Smooth muscle cell (in vitro differentiated cells): ENCODE results near the gene IFI44L. TPM values are rescaled to one million over a fixed set of nuclear protein-coding genes. Genes with fewer than 3 reads are reported as not detected.

ENCODE experiments used
- DNase-seq: peaks from one replicate; lab custom pipeline; 2025; ENCODE audit not compliant: unreplicated experiment; lab: John Stamatoyannopoulos, UW
- H2AFZ ChIP-seq: fragments of 200-600 bp; sonication (generic); 2 replicates; pipeline ENCODE4 v1.6.0; 2016; ENCODE audit warnings: antibody characterized with exemption, low read depth, mild to moderate bottlenecking
- H3F3A ChIP-seq: fragments of 200-600 bp; sonication (generic); 2 replicates; pipeline ENCODE4 v1.6.0; 2017; ENCODE audit warnings: antibody characterized with exemption, low read depth
- H3K27ac ChIP-seq: fragments of 200-600 bp; sonication (generic); 2 replicates; pipeline ENCODE4 v1.5.1; 2016; ENCODE audit warnings: low read depth, mild to moderate bottlenecking
- H3K27me3 ChIP-seq: fragments of 200-600 bp; sonication (generic); 2 replicates; pipeline ENCODE4 v1.6.1; 2016; ENCODE audit warnings: low read depth, mild to moderate bottlenecking
- H3K36me3 ChIP-seq: fragments of 200-600 bp; sonication (generic); 2 replicates; pipeline ENCODE4 v1.5.1; 2016; ENCODE audit warnings: low read depth
- H3K4me1 ChIP-seq: fragments of 200-600 bp; sonication (generic); 2 replicates; pipeline ENCODE4 v1.5.1; 2016; ENCODE audit warnings: low read depth
- H3K4me2 ChIP-seq: fragments of 200-600 bp; sonication (generic); 2 replicates; pipeline ENCODE4 v1.6.0; 2016; ENCODE audit warnings: mild to moderate bottlenecking
- H3K4me3 ChIP-seq: fragments of 200-600 bp; sonication (generic); 2 replicates; pipeline ENCODE4 v1.5.1; 2016; ENCODE audit warnings: mild to moderate bottlenecking
- H3K79me2 ChIP-seq: fragments of 200-600 bp; sonication (generic); 2 replicates; pipeline ENCODE4 v1.6.0; 2016; ENCODE audit warnings: low read depth, mild to moderate bottlenecking
- H3K9ac ChIP-seq: fragments of 200-600 bp; sonication (generic); 2 replicates; pipeline ENCODE4 v1.6.0; 2016; ENCODE audit warnings: low read depth
- H3K9me3 ChIP-seq: fragments of 200-600 bp; sonication (generic); replicated peaks from 2 replicates; pipeline ENCODE4 v1.5.1; 2016; ENCODE audit warnings: low read depth
- H4K20me1 ChIP-seq: fragments of 200-600 bp; sonication (generic); 2 replicates; pipeline ENCODE4 v1.6.0; 2016; ENCODE audit warnings: low read depth
- WGBS: methylation state at CpG from one replicate; pipeline ENCODE4 v1.1.7; 2016; ENCODE audit warnings: low lambda C conversion rate; 5-methylcytosine and 5-hydroxymethylcytosine counted together
- polyA plus RNA-seq: library from polyadenylated mRNA; unstranded; fragments of >200 nt; fragmentation: Nextera tagmentation; extraction: Ambion mirVana; gene quantifications from 2 replicates; pipeline ENCODE4 v1.2.1, GENCODE V29; 2016
- total RNA-seq: library from RNA; depleted of rRNA; stranded (reverse); fragments of >200 nt; gene quantifications from 2 replicates; pipeline ENCODE4 v1.2.3, GENCODE V29; 2014
- TF ChIP-seq, protein P1 (sequence below): fragments of 200-600 bp; sonication (generic); IDR thresholded peaks from 2 replicates; pipeline ENCODE4 v1.5.1; 2017; ENCODE audit warnings: borderline replicate concordance, mild to moderate bottlenecking, antibody characterized with exemption; ENCODE audit not compliant: insufficient read depth, poor library complexity, severe bottlenecking

The IFI44L gene
- total and polyA plus RNA-seq, 2 experiments from 2014 or later: not detected

DNA sequence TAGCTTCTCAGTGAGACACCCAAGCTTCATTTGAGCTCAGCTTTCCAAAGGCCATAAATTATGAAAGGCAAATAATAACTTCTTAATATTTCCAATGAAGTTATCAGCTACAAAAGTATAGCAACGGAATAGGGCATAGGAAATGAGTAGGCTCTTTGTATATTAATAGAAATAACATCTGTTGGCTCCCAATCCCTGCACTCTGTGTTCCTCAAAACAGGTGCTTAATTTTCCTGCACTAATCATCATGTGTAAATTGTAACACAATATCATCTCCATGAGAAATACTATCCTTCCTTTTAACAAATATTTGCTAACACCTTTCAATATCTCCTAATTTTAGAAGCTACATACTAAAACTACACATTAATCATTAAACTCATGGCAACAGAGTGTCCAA, 19.2 kb upstream of the IFI44L start:
- no peak overlapping the region for H3K4me2 ChIP-seq
- no peak overlapping the region for H2AFZ ChIP-seq
- H3K4me3 ChIP-seq: no peak overlapping the region
- no peaks in the 10 kb centered on the region for H3K9me3 ChIP-seq
- H3K9ac ChIP-seq: no peak overlapping the region
- TF ChIP-seq, protein P1, sequence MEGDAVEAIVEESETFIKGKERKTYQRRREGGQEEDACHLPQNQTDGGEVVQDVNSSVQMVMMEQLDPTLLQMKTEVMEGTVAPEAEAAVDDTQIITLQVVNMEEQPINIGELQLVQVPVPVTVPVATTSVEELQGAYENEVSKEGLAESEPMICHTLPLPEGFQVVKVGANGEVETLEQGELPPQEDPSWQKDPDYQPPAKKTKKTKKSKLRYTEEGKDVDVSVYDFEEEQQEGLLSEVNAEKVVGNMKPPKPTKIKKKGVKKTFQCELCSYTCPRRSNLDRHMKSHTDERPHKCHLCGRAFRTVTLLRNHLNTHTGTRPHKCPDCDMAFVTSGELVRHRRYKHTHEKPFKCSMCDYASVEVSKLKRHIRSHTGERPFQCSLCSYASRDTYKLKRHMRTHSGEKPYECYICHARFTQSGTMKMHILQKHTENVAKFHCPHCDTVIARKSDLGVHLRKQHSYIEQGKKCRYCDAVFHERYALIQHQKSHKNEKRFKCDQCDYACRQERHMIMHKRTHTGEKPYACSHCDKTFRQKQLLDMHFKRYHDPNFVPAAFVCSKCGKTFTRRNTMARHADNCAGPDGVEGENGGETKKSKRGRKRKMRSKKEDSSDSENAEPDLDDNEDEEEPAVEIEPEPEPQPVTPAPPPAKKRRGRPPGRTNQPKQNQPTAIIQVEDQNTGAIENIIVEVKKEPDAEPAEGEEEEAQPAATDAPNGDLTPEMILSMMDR: no peak
- no peaks in the 10 kb centered on the region for H3K4me1 ChIP-seq
- no peak for DNase-seq
- 70% methylated on average over 1 of the region's 1 CpG for WGBS
- H3K27ac ChIP-seq: no peak overlapping the region
- H4K20me1 ChIP-seq: no peaks in the 10 kb centered on the region
- H3K27me3 ChIP-seq: no peaks in the 10 kb centered on the region
- no peaks in the 10 kb centered on the region for H3K36me3 ChIP-seq
- no peaks in the 10 kb centered on the region for H3K79me2 ChIP-seq
- no peaks in the 10 kb centered on the region for H3F3A ChIP-seq

GRCh38 chr1:78603206-78603605, 17.0 kb upstream of the IFI44L start:
- TF ChIP-seq, protein P1: no peak
- 87% methylated on average over 1 of the region's 1 CpG for WGBS
- DNase-seq: no peak
- no peaks in the 10 kb centered on the region for H3K27me3 ChIP-seq
- H3F3A ChIP-seq: no peaks in the 10 kb centered on the region
- H4K20me1 ChIP-seq: no peaks in the 10 kb centered on the region
- H3K36me3 ChIP-seq: no peaks in the 10 kb centered on the region
- no peak overlapping the region for H3K4me3 ChIP-seq
- H3K9ac ChIP-seq: no peak overlapping the region
- H3K4me1 ChIP-seq: no peaks in the 10 kb centered on the region
- no peaks in the 10 kb centered on the region for H3K9me3 ChIP-seq
- H3K27ac ChIP-seq: no peak overlapping the region
- H3K79me2 ChIP-seq: no peaks in the 10 kb centered on the region
- no peak overlapping the region for H2AFZ ChIP-seq
- no peak overlapping the region for H3K4me2 ChIP-seq

DNA sequence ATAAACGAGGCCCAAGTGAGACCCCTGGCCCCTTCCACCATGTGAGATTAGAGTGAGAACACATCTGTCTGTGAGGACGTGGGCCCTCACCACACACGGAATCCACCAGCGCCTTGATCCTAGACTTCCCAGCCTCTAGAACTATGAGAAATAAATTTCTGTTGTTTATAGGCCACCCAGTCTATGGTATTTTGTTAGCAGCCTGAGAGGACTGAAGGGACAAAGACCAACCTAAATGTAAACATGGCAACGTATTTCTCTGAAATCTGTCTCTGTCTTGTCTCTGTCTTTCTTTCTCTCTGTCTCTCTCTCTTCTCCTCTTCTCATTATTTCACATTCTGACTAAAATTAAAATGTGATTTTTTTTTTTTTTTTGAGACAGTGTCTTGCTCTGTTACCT, 15.6 kb upstream of the IFI44L start:
- Histone ChIP-seq H3K9ac (no peak overlapping the region), H3K4me2 (no peak overlapping the region), H3K4me3 (no peak overlapping the region), H3K27ac (no peak overlapping the region), H3K9me3 (no peaks in the 10 kb centered on the region), H3F3A (no peaks in the 10 kb centered on the region), H3K36me3 (no peaks in the 10 kb centered on the region), H3K79me2 (no peaks in the 10 kb centered on the region), H4K20me1 (no peaks in the 10 kb centered on the region), H2AFZ (no peak overlapping the region), H3K27me3 (peaks cover 6% of the 10 kb centered on the region), H3K4me1 (no peaks in the 10 kb centered on the region)
- TF ChIP-seq, protein P1: no peak
- DNase-seq: no peak
- WGBS: 81% methylated on average over 5 of the region's 5 CpGs

DNA sequence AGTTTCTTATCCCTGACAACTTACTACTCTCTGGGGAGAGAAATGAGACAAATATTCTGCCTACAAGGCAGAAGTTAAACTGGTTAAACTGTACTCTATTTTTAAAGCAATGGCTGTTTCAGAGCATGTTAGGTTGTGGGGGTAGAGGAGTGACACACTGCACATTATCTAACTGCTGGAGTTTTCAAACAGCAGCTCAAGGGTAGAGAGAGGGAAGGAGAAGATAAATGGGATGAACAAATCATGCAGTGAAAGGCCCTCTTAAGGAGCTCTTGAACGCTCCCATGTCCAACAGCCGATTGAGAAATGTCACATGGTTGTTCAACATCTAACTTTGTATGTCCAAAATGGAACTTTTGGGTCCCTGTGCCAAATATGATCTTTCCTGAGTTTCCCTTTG, 14.0 kb upstream of the IFI44L start:
- Histone ChIP-seq H3K79me2 (no peaks in the 10 kb centered on the region), H3K27ac (no peak overlapping the region), H3K9ac (no peak overlapping the region), H3K9me3 (no peaks in the 10 kb centered on the region), H4K20me1 (no peaks in the 10 kb centered on the region), H2AFZ (peak overlapping the region; percentile 72), H3K27me3 (peaks cover 14% of the 10 kb centered on the region), H3K4me3 (no peak overlapping the region), H3F3A (no peaks in the 10 kb centered on the region), H3K4me1 (no peaks in the 10 kb centered on the region), H3K4me2 (no peak overlapping the region), H3K36me3 (no peaks in the 10 kb centered on the region)
- DNase-seq: no peak
- TF ChIP-seq, protein P1: no peak
- WGBS: 61% methylated on average over 2 of the region's 2 CpGs
